NCI-H345 treated with DMSO at 0.1 percent for 48 hours (cell line): Measurements from ENCODE around the gene KCNC3.

Experiments
- DNase-seq: peaks from one replicate; lab custom pipeline; 2025; ENCODE audit not compliant: unreplicated experiment; lab: John Stamatoyannopoulos, UW

Gene KCNC3

GRCh38 chr19:50280074-50280473, 49.1 kb downstream of the KCNC3 start:
- DNase-seq, result no peak

DNA sequence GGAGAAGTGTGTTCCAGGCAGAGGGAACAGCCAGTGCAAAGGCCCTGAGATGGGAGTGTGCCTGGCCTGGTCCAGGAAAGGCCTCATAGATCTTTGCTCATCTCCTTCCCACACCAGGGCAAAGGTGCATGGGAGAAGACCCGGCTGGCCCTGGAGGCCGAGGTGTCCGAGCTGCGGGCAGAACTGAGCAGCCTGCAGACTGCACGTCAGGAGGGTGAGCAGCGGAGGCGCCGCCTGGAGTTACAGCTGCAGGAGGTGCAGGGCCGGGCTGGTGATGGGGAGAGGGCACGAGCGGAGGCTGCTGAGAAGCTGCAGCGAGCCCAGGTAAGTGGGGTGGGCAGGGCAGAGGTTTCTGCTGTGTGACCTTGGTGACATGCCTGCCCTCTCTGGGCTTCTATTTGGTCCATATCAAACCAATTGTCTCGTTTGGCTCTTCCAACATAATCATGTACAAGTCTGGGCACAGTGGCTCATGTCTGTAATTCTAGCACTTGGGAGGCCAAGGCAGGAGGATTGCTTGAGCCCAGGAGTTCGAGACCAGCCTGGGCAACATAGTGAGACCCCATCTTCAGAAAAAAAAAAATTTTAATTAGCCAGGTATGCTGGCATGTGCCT, 51.1 kb downstream of the KCNC3 start:
- DNase-seq, result no peak

DNA sequence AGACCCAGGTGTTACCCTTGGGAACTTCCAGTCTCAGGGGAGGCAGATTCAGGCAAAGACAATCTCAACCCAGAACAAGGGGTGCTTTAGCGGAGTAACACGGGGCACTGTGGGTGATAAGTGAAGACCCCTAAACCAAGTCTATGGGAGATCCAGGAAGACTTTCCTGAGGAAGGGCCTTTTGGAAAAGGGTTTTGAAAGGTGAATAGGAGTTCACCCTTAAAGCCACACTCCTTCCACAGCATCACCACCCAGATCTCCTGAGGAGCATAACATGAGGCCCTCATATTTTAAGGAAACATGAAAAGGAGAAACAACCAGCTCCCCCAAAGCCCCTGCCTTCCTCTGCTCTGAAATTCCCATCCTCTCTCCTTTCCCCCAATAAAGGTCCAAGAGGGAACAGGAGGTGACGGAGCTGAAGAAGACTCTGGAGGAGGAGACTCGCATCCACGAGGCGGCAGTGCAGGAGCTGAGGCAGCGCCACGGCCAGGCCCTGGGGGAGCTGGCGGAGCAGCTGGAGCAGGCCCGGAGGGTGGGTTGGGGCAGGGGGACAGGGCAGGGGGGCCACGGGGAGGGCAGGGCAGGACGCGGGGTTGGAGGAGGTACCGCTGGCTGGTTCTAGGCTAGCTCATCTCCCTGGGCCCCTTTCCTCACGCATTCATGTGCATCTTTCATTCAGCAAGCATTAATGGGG, 52.7 kb downstream of the KCNC3 start:
- DNase-seq, result no peak

GRCh38 chr19:50275577-50276368, 53.4 kb downstream of the KCNC3 start:
- DNase-seq, result no peak

DNA sequence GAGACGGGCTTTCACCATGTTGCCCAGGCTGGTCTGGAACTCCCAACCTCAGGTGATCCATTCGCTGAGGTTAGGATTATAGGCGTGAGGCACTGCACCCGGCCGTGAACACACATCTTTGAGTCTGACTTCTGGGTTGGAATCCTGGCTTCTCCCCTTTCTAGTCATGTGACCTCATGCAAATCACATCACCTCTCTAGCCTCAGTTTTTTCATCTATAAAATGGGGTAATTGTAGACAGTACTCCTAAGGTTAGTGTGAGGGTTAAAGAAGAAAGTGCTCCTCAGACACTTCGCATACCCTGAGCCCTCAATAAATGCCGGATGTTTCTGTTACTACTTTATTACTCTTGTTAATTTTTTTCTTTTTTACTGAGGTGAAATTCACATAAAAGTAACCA, 55.4 kb downstream of the KCNC3 start:
- no peak for DNase-seq

DNA sequence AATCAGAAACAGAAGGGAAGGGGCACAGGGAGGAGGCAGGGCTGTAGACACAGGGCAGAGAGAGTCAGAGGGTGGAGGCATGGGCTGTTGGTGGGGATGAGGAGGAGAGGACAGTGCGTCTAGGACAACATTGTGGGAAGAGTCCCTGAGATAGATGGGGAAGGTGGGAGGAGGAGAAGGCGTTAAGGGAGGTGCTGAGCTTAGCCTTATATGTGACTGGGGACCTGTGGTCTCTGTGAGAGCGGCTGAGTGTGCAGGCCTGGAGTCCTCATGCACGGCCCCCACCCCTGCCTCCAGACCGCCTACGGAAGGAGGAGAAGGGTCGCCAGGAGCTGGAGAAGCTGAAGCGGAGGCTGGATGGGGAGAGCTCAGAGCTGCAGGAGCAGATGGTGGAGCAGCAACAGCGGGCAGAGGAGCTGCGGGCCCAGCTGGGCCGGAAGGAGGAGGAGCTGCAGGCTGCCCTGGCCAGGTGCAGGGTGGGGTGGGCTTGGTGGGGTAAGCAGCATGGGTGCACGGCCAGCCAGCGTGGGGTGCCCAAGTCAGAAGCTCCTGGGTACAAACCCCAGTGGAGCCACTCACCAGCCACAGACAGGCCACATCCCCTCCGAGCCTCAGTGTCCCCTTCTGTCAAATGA, 56.8 kb downstream of the KCNC3 start:
- DNase-seq, result no peak

DNA sequence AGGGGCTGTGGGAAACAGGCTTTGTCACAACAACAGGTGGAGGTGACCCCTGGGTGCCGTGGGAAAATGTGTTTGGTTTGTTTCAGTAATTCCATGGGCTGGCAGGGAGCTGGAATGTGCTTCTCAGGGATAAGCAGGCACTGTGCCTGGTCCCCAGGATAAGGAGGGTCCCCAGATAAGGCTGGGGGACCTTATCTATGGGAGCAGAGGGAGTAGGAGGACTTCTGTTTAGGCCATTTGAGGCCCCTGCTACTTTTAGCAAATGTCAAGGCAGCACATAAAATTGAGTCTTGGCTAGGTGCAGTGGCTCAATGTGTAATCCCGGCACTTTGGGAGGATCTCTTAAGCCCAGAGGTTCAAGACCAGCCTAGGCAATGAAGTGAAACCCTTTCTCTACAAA, 59.5 kb downstream of the KCNC3 start:
- DNase-seq, result no peak

DNA sequence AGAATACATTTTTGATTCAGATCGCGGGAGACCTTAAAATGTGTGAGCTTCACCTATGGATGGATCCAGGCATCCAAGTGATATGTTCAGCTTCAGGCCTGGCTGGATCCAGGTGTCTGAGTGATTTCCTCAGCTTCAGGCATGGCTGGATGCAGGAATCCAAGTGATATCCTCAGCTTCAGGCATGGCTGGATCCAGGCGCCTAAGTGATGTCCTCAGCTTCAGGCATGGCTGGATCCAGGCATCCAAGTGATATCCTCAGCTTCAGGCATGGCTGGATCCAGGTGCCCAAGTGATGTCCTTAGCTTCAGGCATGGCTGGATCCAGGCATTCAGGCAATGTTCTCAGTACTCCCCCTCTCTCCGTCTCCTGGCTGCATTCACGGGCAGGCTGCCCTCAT, 60.7 kb downstream of the KCNC3 start:
- no peak for DNase-seq

- DNase-seq, result no peak
These were observed 61.1 kb downstream of the KCNC3 start for GRCh38 chr19:50268041-50268440.

DNA sequence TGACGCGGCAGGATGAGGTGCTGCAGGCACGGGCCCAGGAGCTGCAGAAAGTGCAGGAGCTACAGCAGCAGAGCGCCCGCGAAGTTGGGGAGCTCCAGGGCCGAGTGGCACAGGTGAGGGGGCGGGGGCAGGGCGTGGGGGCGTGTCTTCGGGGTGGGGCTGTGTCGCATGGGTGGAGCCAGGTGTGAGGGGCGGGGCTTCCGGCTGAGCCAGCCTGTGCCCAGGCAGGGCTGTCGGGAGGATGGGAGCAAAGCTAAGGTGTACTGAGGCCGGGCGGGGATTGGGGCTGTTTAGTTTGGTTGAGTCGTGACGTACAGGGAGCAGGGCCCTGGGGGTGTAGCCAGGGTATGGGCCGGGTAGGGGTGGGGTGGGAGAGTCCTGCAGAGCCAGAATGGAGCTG, 62.3 kb downstream of the KCNC3 start:
- no peak for DNase-seq

DNA sequence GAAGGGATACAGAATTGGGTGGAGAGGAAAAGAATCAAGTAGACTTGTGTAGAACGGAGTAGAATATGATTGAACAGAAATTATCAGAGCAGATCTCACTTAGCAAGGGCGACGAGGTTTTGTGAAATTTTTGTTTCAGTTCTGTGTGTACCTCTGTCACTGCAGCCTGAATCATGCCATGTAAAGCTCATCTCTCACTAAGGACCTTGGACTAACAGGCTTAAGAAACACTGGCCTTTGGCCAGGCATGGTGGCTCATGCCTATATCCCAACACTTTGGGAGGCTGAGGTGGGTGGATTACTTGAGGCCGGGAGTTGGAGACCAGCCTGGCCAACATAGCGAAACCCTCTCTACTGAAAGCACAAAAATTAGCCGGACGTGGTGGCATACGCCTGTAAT, 63.1 kb downstream of the KCNC3 start:
- DNase-seq, result no peak

GRCh38 chr19:50264483-50265186, 64.5 kb downstream of the KCNC3 start:
- DNase-seq, result no peak

DNA sequence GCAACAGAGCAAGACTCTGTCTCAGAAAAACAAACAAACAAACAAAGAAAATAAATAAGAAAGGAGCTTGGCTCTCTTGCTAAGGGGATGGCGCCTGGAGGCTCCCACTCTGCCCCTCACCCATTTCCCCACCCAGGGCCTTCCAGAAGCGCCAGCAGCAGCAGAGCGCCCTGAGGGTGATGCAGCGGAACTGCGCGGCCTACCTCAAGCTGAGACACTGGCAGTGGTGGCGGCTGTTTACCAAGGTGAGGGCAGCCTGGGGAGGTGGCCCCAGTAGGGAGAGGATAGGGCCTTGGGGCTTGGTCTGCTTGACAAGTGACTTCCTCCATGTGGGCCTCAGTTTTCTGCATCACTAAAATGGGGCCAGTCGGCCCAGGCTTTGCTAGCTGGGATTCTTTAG, 66.0 kb downstream of the KCNC3 start:
- DNase-seq, result no peak
